Measurements from ENCODE around the gene HTR7. TPM values are rescaled to one million over a fixed set of nuclear protein-coding genes. Genes with fewer than 3 reads are reported as not detected.

Gene HTR7
- total RNA-seq, 2 experiments from 2014 or later: 0.08 TPM; not detected in 1

Other genes with a start within 250 kb of the HTR7 start
- 10 to 100 TPM; 45.5 to 53.9 TPM for gene RPP30, start 13.9 kb upstream of the HTR7 start, total RNA-seq
- gene ANKRD1, start 63.0 kb upstream of the HTR7 start, total RNA-seq: not detected

All from activated CD4-positive, alpha-beta memory T cell treated with anti-CD3 and anti-CD28 coated beads, Interleukin-2, amount 10 ng/mL, durations not matched to agents 7 days and 5 days (primary cell).